Mucosa of stomach (tissue), 1 donor: ENCODE data around the gene SLC37A3.

ENCODE experiments used
- H3K27me3 ChIP-seq: one replicate; pipeline ENCODE4 v1.7.0; 2013; ENCODE audit warnings: mild to moderate bottlenecking, low read length; ENCODE audit not compliant: control insufficient read depth, insufficient read depth
- H3K36me3 ChIP-seq: one replicate; pipeline ENCODE4 v1.7.0; 2013; ENCODE audit warnings: low read length; ENCODE audit not compliant: control insufficient read depth, insufficient read depth
- H3K4me1 ChIP-seq: one replicate; pipeline ENCODE4 v1.7.0; 2013; ENCODE audit warnings: mild to moderate bottlenecking, low read length; ENCODE audit not compliant: control insufficient read depth, insufficient read depth
- H3K4me3 ChIP-seq: one replicate; pipeline ENCODE4 v1.7.0; 2013; ENCODE audit warnings: low read length
- H3K9ac ChIP-seq: one replicate; pipeline ENCODE4 v1.7.0; 2013; ENCODE audit warnings: mild to moderate bottlenecking, low read length, moderate library complexity
- H3K9me3 ChIP-seq: one replicate; pipeline ENCODE4 v1.7.0; 2013; ENCODE audit warnings: mild to moderate bottlenecking, low read length, moderate library complexity; ENCODE audit not compliant: control insufficient read depth
- donor health status: Pancreatic carcinoma.

The SLC37A3 gene

DNA sequence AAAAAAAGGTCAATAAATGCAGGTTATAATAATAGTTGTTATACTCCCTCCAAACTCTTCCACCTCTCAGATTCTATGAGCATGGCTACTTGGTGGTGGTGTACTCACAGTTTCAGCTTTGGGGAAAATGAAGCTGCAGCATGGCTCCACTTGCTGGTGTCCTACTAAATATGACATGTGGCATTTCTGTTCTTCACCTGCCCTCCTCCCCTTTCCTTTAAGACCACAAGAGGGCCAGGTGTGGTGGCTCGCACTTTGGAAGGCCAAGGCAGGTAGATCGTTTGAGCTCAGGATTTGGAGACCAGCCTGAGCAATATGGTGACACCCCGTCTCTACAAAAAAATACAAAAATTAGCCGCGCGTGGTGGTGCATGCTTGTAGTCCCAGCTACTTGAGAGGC, 101.1 kb downstream of the SLC37A3 start:
- Histone ChIP-seq H3K9me3 (no peaks in the 10 kb centered on the region), H3K4me1 (peaks cover 5% of the 10 kb centered on the region), H3K36me3 (no peaks in the 10 kb centered on the region), H3K27me3 (no peaks in the 10 kb centered on the region), H3K9ac (no peak overlapping the region), H3K4me3 (no peak overlapping the region)

DNA sequence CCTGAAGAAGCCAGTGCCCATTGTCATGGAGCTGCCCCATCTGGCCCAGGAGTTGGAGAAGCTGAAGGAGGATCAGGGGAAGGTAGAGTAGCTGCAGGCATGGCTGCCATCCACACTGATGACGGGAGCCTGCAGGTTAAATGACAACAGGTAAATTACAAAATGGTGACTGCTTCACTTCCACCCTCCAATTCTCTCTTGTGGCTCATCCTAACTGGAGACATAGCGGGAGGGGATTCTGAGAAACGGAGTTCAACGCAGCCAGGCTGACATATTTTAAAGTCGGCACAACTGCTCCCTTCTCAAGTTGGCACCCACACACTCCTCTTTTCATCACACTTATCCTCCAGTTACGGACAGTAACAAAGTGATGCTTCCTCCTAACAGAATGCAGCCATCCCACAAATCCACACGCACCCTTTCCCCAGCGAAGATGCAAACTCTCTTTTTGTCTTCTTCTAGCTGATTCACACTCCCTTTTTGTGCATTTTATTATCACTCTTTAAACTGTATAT, 103.0 kb downstream of the SLC37A3 start:
- Histone ChIP-seq H3K4me3 (no peak overlapping the region), H3K9me3 (no peaks in the 10 kb centered on the region), H3K9ac (no peak overlapping the region), H3K27me3 (no peaks in the 10 kb centered on the region), H3K4me1 (peaks cover 5% of the 10 kb centered on the region), H3K36me3 (no peaks in the 10 kb centered on the region)

DNA sequence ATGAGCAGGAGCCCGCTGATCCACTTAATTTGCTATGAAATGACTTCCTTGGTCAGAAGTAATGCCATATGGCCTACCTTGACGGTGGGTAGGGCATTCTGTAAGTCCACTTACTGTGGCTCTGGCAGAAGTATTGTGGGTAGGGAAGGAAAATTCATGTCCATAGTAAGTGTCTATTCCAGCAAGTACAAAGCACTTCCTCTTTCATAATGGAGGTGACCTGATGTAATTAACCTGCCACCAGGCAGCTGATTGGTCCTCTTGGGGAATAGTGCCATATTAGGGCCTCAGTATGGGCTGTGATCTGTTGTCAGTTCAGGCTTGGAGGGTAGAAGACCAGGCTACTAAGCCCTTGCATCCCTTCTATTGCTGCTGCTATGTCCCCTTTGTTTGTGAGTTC, 103.9 kb downstream of the SLC37A3 start:
- H3K9ac ChIP-seq: no peak overlapping the region

DNA sequence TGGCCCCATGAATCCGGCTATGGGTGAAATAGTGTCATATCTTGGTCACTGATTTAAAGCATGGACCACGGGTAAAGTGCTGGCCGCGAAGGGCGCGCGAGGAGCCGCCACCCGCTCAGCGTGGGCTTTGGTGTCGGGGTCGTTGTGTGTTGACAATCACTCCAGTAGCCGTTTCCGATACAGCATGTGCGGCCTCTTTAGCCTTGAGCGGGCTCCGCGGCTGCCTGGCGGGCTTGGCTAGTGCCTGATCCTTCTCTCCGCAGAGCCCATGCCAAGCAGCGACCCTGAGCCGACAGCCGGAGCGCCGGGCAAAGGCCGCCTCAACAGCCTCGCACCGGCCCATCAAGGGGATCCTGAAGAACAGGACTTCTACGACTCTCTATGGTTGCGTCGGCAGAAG, 105.9 kb downstream of the SLC37A3 start:
- Histone ChIP-seq H3K4me3 (no peak overlapping the region), H3K27me3 (no peaks in the 10 kb centered on the region), H3K9ac (no peak overlapping the region), H3K4me1 (no peaks in the 10 kb centered on the region), H3K36me3 (no peaks in the 10 kb centered on the region), H3K9me3 (no peaks in the 10 kb centered on the region)

More for the DNA sequence above, 103.9 kb downstream of the SLC37A3 start:
- no peaks in the 10 kb centered on the region for H3K9me3 ChIP-seq
- H3K36me3 ChIP-seq: no peaks in the 10 kb centered on the region
- H3K4me3 ChIP-seq: no peak overlapping the region
- H3K4me1 ChIP-seq: peaks cover 5% of the 10 kb centered on the region
- H3K27me3 ChIP-seq: no peaks in the 10 kb centered on the region

DNA sequence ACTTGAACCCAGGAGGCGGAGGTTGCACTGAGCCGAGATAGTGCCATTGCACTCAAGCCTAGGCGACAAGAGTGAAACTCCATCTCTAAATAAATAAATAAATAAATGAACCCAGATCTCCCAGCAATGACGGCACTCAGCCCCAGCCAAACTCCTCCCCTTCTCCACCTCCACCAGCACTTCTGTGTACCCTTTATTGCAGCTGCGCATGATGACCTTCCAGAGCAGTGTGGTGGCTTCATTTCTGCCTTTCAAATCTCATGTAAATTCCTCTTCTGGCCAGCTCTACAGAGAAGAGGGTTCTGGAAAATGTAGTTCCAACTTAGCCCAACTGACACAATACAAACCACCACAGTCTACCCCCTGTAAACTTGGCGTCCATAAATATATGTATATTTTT, 108.5 kb downstream of the SLC37A3 start:
- Histone ChIP-seq H3K36me3 (no peaks in the 10 kb centered on the region), H3K9me3 (no peaks in the 10 kb centered on the region), H3K27me3 (no peaks in the 10 kb centered on the region), H3K4me3 (no peak overlapping the region), H3K4me1 (no peaks in the 10 kb centered on the region), H3K9ac (no peak overlapping the region)

DNA sequence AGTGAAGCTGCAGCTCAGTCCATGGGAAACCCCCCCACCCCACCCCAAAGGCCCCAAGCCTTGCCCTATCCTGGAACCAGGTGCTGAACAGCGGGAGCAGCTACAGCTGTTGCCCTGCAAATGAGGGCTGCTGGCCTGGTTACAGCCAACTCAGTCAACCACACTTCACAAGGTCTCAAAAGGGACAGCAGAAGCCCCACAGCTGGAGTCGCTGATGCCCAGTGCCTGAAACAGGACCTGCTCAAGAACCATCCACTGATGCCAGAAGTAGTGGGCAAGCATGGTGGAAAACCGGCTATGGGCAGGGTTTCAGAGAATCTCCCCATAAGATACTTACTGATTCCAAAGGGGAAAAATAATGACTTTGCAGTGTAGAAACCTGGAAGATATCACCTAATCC, 110.3 kb downstream of the SLC37A3 start:
- H3K9ac ChIP-seq: no peak overlapping the region
- no peak overlapping the region for H3K4me3 ChIP-seq
- no peaks in the 10 kb centered on the region for H3K36me3 ChIP-seq
- H3K27me3 ChIP-seq: no peaks in the 10 kb centered on the region
- H3K4me1 ChIP-seq: no peaks in the 10 kb centered on the region
- no peaks in the 10 kb centered on the region for H3K9me3 ChIP-seq

DNA sequence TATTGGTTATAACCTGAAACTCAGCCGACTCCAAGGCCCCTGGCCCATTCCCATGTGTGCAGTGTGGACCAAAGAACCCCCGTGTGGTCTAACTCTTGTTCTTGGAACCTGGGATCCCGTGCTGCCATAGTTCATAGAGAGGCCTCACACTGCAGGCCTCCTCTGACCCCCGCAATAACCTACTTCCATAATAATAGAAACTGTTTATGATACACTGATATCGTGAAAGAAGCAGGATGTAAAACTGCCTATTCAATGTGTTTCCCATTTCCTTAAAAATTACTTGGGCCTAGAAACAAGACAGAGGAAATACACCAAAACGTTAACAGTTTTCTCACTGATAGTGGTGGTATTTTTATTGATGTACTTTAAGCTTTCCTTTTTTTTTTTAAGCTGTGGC, 112.4 kb downstream of the SLC37A3 start:
- Histone ChIP-seq H3K9me3 (no peaks in the 10 kb centered on the region), H3K36me3 (no peaks in the 10 kb centered on the region), H3K4me3 (no peak overlapping the region), H3K4me1 (no peaks in the 10 kb centered on the region), H3K9ac (no peak overlapping the region), H3K27me3 (no peaks in the 10 kb centered on the region)

DNA sequence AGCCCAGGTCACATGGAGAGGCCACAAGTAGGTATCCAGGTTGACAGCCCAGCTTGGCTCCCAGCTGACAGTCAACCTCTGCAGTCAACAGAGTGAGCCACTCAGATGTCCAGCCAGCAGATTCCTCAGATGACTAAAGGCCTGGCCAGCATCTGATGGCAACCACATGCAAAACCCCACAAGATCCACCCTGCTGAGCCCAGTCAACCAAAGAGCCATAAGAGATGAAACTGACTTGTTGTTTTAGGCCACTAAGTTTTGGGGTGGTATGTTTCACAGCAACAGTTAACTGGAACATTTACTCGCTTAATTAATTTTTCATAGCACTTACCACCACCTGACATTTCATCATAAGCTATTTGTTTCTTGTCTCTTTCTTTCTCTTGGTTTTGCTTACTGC, 114.3 kb downstream of the SLC37A3 start:
- no peaks in the 10 kb centered on the region for H3K36me3 ChIP-seq
- H3K4me3 ChIP-seq: no peak overlapping the region
- H3K9me3 ChIP-seq: no peaks in the 10 kb centered on the region
- no peaks in the 10 kb centered on the region for H3K4me1 ChIP-seq
- no peaks in the 10 kb centered on the region for H3K27me3 ChIP-seq
- no peak overlapping the region for H3K9ac ChIP-seq
